HEK293 (cell line): ENCODE data around the gene NPM3.

ENCODE experiments used
- BCL6B ChIP-seq: fragments of 450-650 bp; formaldehyde crosslinking; IDR thresholded peaks from 2 replicates; pipeline ENCODE4 v1.5.1; 2017; ENCODE audit warnings: missing biosample characterization, missing genetic modification characterization
- IKZF3 ChIP-seq: fragments of 450-650 bp; IDR thresholded peaks from 2 replicates; pipeline ENCODE4 v1.5.0; 2018; ENCODE audit warnings: missing biosample characterization, mild to moderate bottlenecking, missing genetic modification characterization, moderate library complexity
- KLF16 ChIP-seq: fragments of 450-650 bp; formaldehyde crosslinking; IDR thresholded peaks from 2 replicates; pipeline ENCODE4 v1.5.1; 2017; ENCODE audit warnings: missing biosample characterization, missing genetic modification characterization
- KLF9 ChIP-seq: fragments of 450-650 bp; formaldehyde crosslinking; IDR thresholded peaks from 2 replicates; pipeline ENCODE4 v1.5.1; 2016; ENCODE audit warnings: missing biosample characterization, missing genetic modification characterization, low read depth
- OSR2 ChIP-seq: fragments of 450-650 bp; formaldehyde crosslinking; IDR thresholded peaks from 2 replicates; pipeline ENCODE4 v1.5.1; 2016; ENCODE audit warnings: missing biosample characterization, missing genetic modification characterization
- PRDM10 ChIP-seq: fragments of 450-650 bp; formaldehyde crosslinking; IDR thresholded peaks from 2 replicates; pipeline ENCODE4 v1.5.1; 2016; ENCODE audit warnings: missing biosample characterization, missing genetic modification characterization
- PRDM6 ChIP-seq: fragments of 450-650 bp; formaldehyde crosslinking; IDR thresholded peaks from 2 replicates; pipeline ENCODE4 v1.5.1; 2017; ENCODE audit warnings: missing biosample characterization, missing genetic modification characterization
- REST ChIP-seq: fragments of 450-650 bp; formaldehyde crosslinking; IDR thresholded peaks from 2 replicates; pipeline ENCODE4 v1.5.1; 2016; ENCODE audit warnings: missing biosample characterization, missing genetic modification characterization
- TRIM28 ChIP-seq: IDR thresholded peaks from 2 replicates; pipeline ENCODE4 v1.6.1; 2011; ENCODE audit warnings: low read length, control low read depth, borderline replicate concordance
- YY2 ChIP-seq: fragments of 450-650 bp; formaldehyde crosslinking; IDR thresholded peaks from 2 replicates; pipeline ENCODE4 v1.5.1; 2016; ENCODE audit warnings: missing biosample characterization, missing genetic modification characterization
- ZBTB21 ChIP-seq: fragments of 450-650 bp; formaldehyde crosslinking; IDR thresholded peaks from 2 replicates; pipeline ENCODE4 v1.5.1; 2017; ENCODE audit warnings: missing biosample characterization, missing genetic modification characterization
- ZFP69B ChIP-seq: fragments of 450-650 bp; formaldehyde crosslinking; IDR thresholded peaks from 2 replicates; pipeline ENCODE4 v1.5.1; 2016; ENCODE audit warnings: missing biosample characterization, missing genetic modification characterization
- ZNF184 ChIP-seq: fragments of 450-650 bp; IDR thresholded peaks from 2 replicates; pipeline ENCODE4 v1.5.1; 2018; ENCODE audit warnings: missing biosample characterization, mild to moderate bottlenecking, missing genetic modification characterization
- ZNF202 ChIP-seq: fragments of 450-650 bp; formaldehyde crosslinking; IDR thresholded peaks from 2 replicates; pipeline ENCODE4 v1.5.1; 2016; ENCODE audit warnings: missing biosample characterization, missing genetic modification characterization, borderline replicate concordance
- ZNF23 ChIP-seq: fragments of 450-650 bp; formaldehyde crosslinking; IDR thresholded peaks from 2 replicates; pipeline ENCODE4 v1.5.1; 2016; ENCODE audit warnings: missing biosample characterization, missing genetic modification characterization, borderline replicate concordance
- ZNF280C ChIP-seq: fragments of 450-650 bp; formaldehyde crosslinking; IDR thresholded peaks from 2 replicates; pipeline ENCODE4 v1.5.1; 2016; ENCODE audit warnings: missing biosample characterization, missing genetic modification characterization
- ZNF391 ChIP-seq: fragments of 450-650 bp; formaldehyde crosslinking; IDR thresholded peaks from 2 replicates; pipeline ENCODE4 v1.5.1; 2016; ENCODE audit warnings: low read depth, missing biosample characterization, missing genetic modification characterization, borderline replicate concordance
- ZNF398 ChIP-seq: fragments of 450-650 bp; formaldehyde crosslinking; IDR thresholded peaks from 2 replicates; pipeline ENCODE4 v1.5.1; 2017; ENCODE audit warnings: missing biosample characterization, missing genetic modification characterization
- ZNF600 ChIP-seq: fragments of 450-650 bp; formaldehyde crosslinking; IDR thresholded peaks from 2 replicates; pipeline ENCODE4 v1.5.1; 2016; ENCODE audit warnings: missing biosample characterization, missing genetic modification characterization
- ZNF610 ChIP-seq: fragments of 450-650 bp; formaldehyde crosslinking; IDR thresholded peaks from 2 replicates; pipeline ENCODE4 v1.5.1; 2016; ENCODE audit warnings: missing biosample characterization, missing genetic modification characterization, borderline replicate concordance
- ZNF660 ChIP-seq: fragments of 450-650 bp; IDR thresholded peaks from 2 replicates; pipeline ENCODE4 v1.5.1; 2018; ENCODE audit warnings: missing biosample characterization, mild to moderate bottlenecking, missing genetic modification characterization
- ZNF707 ChIP-seq: fragments of 450-650 bp; formaldehyde crosslinking; IDR thresholded peaks from 2 replicates; pipeline ENCODE4 v1.5.1; 2016; ENCODE audit warnings: missing biosample characterization, missing genetic modification characterization

NPM3 gene

GRCh38 chr10:101830322-101831168 is 47.3 kb upstream of the NPM3 start (continued):
- TF ChIP-seq REST: 0 out of 2 replicates have a peak, but pooled peaks have one; percentile 40
- TF ChIP-seq KLF9 (tag by site-specific recombination): peak; percentile 100
- TF ChIP-seq ZNF660 (tag by site-specific recombination): no peak
- peak; percentile 61; the same call in 1 of the 2 replicates for TF ChIP-seq TRIM28
- no peak for TF ChIP-seq ZNF23 (tag by site-specific recombination)
- TF ChIP-seq ZNF202 (tag by site-specific recombination): no peak
- peak; percentile 90 for TF ChIP-seq ZNF610
- peak; percentile 100 for TF ChIP-seq KLF16
- no peak for TF ChIP-seq ZNF280C
- TF ChIP-seq ZBTB21: peak; percentile 71
- TF ChIP-seq OSR2 (tag by site-specific recombination): no peak; the same call in 1 of the 2 replicates
- no peak for TF ChIP-seq PRDM6 (tag by site-specific recombination)
- peak; percentile 27; the same call in 1 of the 2 replicates for TF ChIP-seq ZNF600 (tag by site-specific recombination)
- TF ChIP-seq ZFP69B (tag by site-specific recombination): peak; percentile 87
- peak; percentile 95; the same call in 1 of the 2 replicates for TF ChIP-seq ZNF391 (tag by site-specific recombination)
- no peak for TF ChIP-seq ZNF184 (tag by site-specific recombination)
- TF ChIP-seq IKZF3 (tag by site-specific recombination): no peak
- 0 out of 2 replicates have a peak, but pooled peaks have one; percentile 29 for TF ChIP-seq BCL6B (tag by site-specific recombination)
- TF ChIP-seq YY2 (tag by site-specific recombination): peak; percentile 94
- peak; percentile 70; the same call in 1 of the 2 replicates for TF ChIP-seq PRDM10 (tag by site-specific recombination)
- TF ChIP-seq ZNF398 (tag by site-specific recombination): peak; percentile 92
- TF ChIP-seq ZNF707 (tag by site-specific recombination): 0 out of 2 replicates have a peak, but pooled peaks have one; percentile 67
